Measurements from ENCODE around the gene ARF5. TPM values are rescaled to one million over a fixed set of nuclear protein-coding genes. Genes with fewer than 3 reads are reported as not detected.

ARF5 gene
- total and polyA plus RNA-seq, 11 donors = 85.3 to 196 (median 99.1) TPM

GRCh38 chr7:127620406-127621233 is 32.4 kb downstream of the ARF5 start:
- no peak overlapping the region for H3K27ac ChIP-seq
- no peak overlapping the region for H3K4me3 ChIP-seq
- ATAC-seq (peak in 1 of 4 donors; percentile 22), DNase-seq (no peak)
- peaks cover 0 to 71% (median 24%) of the 10 kb centered on the region in 9 donors for H3K27me3 ChIP-seq
- H3K4me1 ChIP-seq = peaks cover 0 to 3% (median 0%) of the 10 kb centered on the region in 12 donors
- TF ChIP-seq CTCF (IDR thresholded peaks at IDR 0.05) = no peak
- no peaks in the 10 kb centered on the region for H3K36me3 ChIP-seq
- no peaks in the 10 kb centered on the region for H3K9me3 ChIP-seq
- WGBS, 4 donors = 2 to 3% (median 3%) methylated on average over 19 to 24 of the region's 24 CpGs
- intact Hi-C loops (cut with DNase I) = no loop called here

DNA sequence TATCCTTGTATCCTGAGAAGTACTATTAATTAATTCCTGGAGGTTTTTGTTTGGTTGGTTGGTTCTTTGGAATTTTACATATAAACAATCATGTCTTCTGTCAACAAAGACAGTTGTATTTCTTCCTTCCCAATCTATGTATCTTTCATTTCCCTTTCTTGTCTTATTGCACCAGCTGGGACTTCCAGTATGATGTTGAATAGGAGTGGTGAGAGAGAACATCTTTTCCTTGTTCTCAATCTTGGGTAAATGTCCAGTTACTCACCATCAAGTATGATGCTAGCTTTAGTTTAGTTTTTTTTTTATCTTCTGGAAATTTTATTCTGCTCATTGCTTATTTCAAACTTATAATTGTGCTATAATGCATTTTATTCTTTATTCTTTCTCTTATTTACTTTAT is 37.1 kb downstream of the ARF5 start:
- TF ChIP-seq CTCF (IDR thresholded peaks at IDR 0.05) (no peak), POLR2A (IDR thresholded peaks at IDR 0.05) (no peak)
- no peaks in the 10 kb centered on the region for H3K9me3 ChIP-seq
- no peaks in the 10 kb centered on the region for H3K36me3 ChIP-seq
- DNase-seq (no peak), ATAC-seq (no peak)
- peaks cover 0 to 27% (median 4%) of the 10 kb centered on the region in 9 donors for H3K27me3 ChIP-seq
- no peaks in the 10 kb centered on the region for H3K4me1 ChIP-seq
- intact Hi-C loops (cut with DNase I) = no loop called here
- no peak overlapping the region for H3K27ac ChIP-seq
- no peak overlapping the region for H3K4me3 ChIP-seq

DNA sequence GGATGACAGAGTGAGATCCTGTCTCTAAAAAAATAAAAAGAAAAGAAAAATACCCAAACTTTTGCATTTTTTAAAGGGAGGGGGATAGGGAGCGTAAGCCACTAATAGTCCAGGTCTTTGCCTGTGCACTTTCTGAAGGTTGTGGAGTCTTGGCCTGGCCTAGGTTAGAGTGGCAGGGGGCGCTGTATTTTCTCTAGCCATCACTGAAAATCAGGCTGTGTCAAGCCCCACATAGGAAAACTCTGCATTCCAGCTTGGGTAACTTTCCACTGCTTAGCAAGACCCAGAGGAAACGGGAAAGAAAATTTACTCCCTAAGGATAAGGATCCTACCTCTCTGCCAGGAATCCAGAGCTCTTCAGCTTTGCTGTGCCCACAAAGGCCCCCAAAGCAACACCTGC is 40.2 kb downstream of the ARF5 start:
- TF ChIP-seq CTCF (IDR thresholded peaks at IDR 0.05) = no peak
- TF ChIP-seq POLR2A (IDR thresholded peaks at IDR 0.05) = no peak
- no peaks in the 10 kb centered on the region for H3K9me3 ChIP-seq
- no peak overlapping the region for H3K27ac ChIP-seq
- H3K27me3 ChIP-seq = peaks cover 0 to 5% (median 0%) of the 10 kb centered on the region in 9 donors
- no peak for DNase-seq
- no peaks in the 10 kb centered on the region for H3K4me1 ChIP-seq
- WGBS, 4 donors = 45 to 53% (median 52%) methylated on average over 3 of the region's 3 CpGs
- no peak overlapping the region for H3K4me3 ChIP-seq
- ATAC-seq = no peak
- intact Hi-C loops (cut with DNase I) = no loop called here
- H3K36me3 ChIP-seq = no peaks in the 10 kb centered on the region

DNA sequence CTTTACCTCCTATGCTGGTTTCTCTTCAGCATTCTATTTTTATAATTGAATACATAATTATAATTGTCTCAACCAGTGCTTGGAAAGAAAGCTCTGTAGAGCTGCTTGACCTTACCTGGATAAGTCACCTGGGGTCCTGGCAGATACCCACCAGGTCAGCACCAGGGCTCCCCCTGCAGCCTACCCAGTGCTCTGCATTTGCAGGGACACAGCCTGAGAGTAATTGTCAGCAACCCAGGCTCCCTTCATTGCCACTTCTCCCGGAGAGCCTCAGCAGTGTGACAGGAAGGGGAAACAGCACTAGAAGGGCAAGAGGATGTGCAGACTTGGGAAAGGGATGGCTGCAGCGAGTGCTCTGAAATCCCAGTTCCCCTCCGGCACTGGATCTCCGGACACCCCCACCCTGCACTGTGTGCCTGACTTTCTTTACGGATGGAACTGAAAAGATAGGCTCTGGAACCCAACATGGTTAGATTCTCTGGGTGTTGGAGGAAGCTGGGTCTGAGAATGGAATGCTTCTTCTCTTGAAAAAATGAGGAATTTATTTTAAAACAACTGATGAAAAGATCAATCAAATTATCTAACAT is 41.1 kb downstream of the ARF5 start:
- no peaks in the 10 kb centered on the region for H3K36me3 ChIP-seq
- peak in 2 of 4 donors; percentile 37 to 71 for ATAC-seq
- no peaks in the 10 kb centered on the region for H3K4me1 ChIP-seq
- no peak overlapping the region for H3K4me3 ChIP-seq
- TF ChIP-seq CTCF (IDR thresholded peaks at IDR 0.05) (peak in 8 of 12 donors; percentile 8 to 46 (median 33)), POLR2A (IDR thresholded peaks at IDR 0.05) (no peak)
- no peaks in the 10 kb centered on the region for H3K9me3 ChIP-seq
- intact Hi-C loops (cut with DNase I) = no loop called here
- no peak overlapping the region for H3K27ac ChIP-seq
- H3K27me3 ChIP-seq = peaks cover 0 to 5% (median 0%) of the 10 kb centered on the region in 9 donors
- WGBS, 4 donors = 8 to 16% (median 13%) methylated on average over 5 of the region's 5 CpGs
- no peak for DNase-seq
